ENCODE results near the gene RASA4B. TPM values are rescaled to one million over a fixed set of nuclear protein-coding genes. Genes with fewer than 3 reads are reported as not detected.
A peak's percentile ranks its signal among the peaks of the same experiment; 100 is the strongest.
"Not testable (repeated sequence)": the region's sequence is repeated elsewhere in the genome, so short reads cannot be mapped to it uniquely, and the experiment has no call there.

Gene RASA4B
- total RNA-seq, 1 experiment from 2014 or later: 6.0 TPM

GRCh38 chr7:102493220-102493935 lies 24.2 kb downstream of the RASA4B start:
- H3K79me2 ChIP-seq (ENCODE audit: insufficient read depth, low read length); H3K36me3 ChIP-seq (ENCODE audit: control insufficient read depth in 1 of 2, insufficient read depth in 2 of 2, low read length in 2 of 2); intact Hi-C loops (cut with micrococcal nuclease); H3K9ac ChIP-seq (ENCODE audit: low read length); H3K4me1 ChIP-seq (ENCODE audit: control insufficient read depth in 1 of 2, insufficient read depth in 2 of 2, low read length in 2 of 2); H3K9me3 ChIP-seq (ENCODE audit: control insufficient read depth in 1 of 2, insufficient read depth in 1 of 2, low read depth in 1 of 2, low read length in 2 of 2); H3K27me3 ChIP-seq (ENCODE audit: insufficient read depth, low read length); H2AFZ ChIP-seq (ENCODE audit: low read depth, low read length, poor library complexity, severe bottlenecking); CTCF ChIA-PET; BruUV-seq (replicated peaks); H3K4me2 ChIP-seq (ENCODE audit: low read length); POLR2A ChIA-PET; H3K27ac ChIP-seq (ENCODE audit: low read depth, low read length); DNase-seq (ENCODE audit: low read depth, low spot score); H3K9me2 ChIP-seq (ENCODE audit: insufficient read depth); H4K20me1 ChIP-seq (ENCODE audit: insufficient read depth); H3K4me3 ChIP-seq (replicated peaks in 1 of 2; ENCODE audit: low read depth in 1 of 2, low read length in 2 of 2); RAD21 ChIA-PET (ENCODE audit: low non-redundant PET in 1 of 2, low total read pairs in 2 of 2, uncharacterized antibody in 2 of 2, unreplicated experiment in 2 of 2): not testable (repeated sequence)
- peak; percentile 61 for ATAC-seq

- CTCF ChIA-PET; H3K79me2 ChIP-seq (ENCODE audit: insufficient read depth, low read length); H3K4me3 ChIP-seq (replicated peaks in 1 of 2; ENCODE audit: low read depth in 1 of 2, low read length in 2 of 2); H3K4me2 ChIP-seq (ENCODE audit: low read length); H4K20me1 ChIP-seq (ENCODE audit: insufficient read depth); H3K27me3 ChIP-seq (ENCODE audit: insufficient read depth, low read length); H3K9ac ChIP-seq (ENCODE audit: low read length); DNase-seq (ENCODE audit: low read depth, low spot score); intact Hi-C loops (cut with micrococcal nuclease); H3K9me2 ChIP-seq (ENCODE audit: insufficient read depth); RAD21 ChIA-PET (ENCODE audit: low non-redundant PET in 1 of 2, low total read pairs in 2 of 2, uncharacterized antibody in 2 of 2, unreplicated experiment in 2 of 2); H3K36me3 ChIP-seq (ENCODE audit: control insufficient read depth in 1 of 2, insufficient read depth in 2 of 2, low read length in 2 of 2); BruUV-seq (replicated peaks); H3K4me1 ChIP-seq (ENCODE audit: control insufficient read depth in 1 of 2, insufficient read depth in 2 of 2, low read length in 2 of 2); H3K27ac ChIP-seq (ENCODE audit: low read depth, low read length); H3K9me3 ChIP-seq (ENCODE audit: control insufficient read depth in 1 of 2, insufficient read depth in 1 of 2, low read depth in 1 of 2, low read length in 2 of 2); H2AFZ ChIP-seq (ENCODE audit: low read depth, low read length, poor library complexity, severe bottlenecking); POLR2A ChIA-PET: not testable (repeated sequence)
- peak; percentile 95 for ATAC-seq
Observed at GRCh38 chr7:102490529-102491075, 27.0 kb downstream of the RASA4B start.

GRCh38 chr7:102484317-102484716 lies 33.3 kb downstream of the RASA4B start:
- intact Hi-C loops (cut with micrococcal nuclease): not testable (repeated sequence)

GRCh38 chr7:102481962-102482361 lies 35.6 kb downstream of the RASA4B start:
- H2AFZ ChIP-seq (ENCODE audit: low read depth, low read length, poor library complexity, severe bottlenecking); ATAC-seq; H3K9me2 ChIP-seq (ENCODE audit: insufficient read depth); H3K4me3 ChIP-seq (replicated peaks in 1 of 2; ENCODE audit: low read depth in 1 of 2, low read length in 2 of 2); H3K27me3 ChIP-seq (ENCODE audit: insufficient read depth, low read length); BruUV-seq (replicated peaks); H3K9me3 ChIP-seq (ENCODE audit: control insufficient read depth in 1 of 2, insufficient read depth in 1 of 2, low read depth in 1 of 2, low read length in 2 of 2); H3K4me1 ChIP-seq (ENCODE audit: control insufficient read depth in 1 of 2, insufficient read depth in 2 of 2, low read length in 2 of 2); POLR2A ChIA-PET; H3K4me2 ChIP-seq (ENCODE audit: low read length); CTCF ChIA-PET; DNase-seq (ENCODE audit: low read depth, low spot score); H4K20me1 ChIP-seq (ENCODE audit: insufficient read depth); RAD21 ChIA-PET (ENCODE audit: low non-redundant PET in 1 of 2, low total read pairs in 2 of 2, uncharacterized antibody in 2 of 2, unreplicated experiment in 2 of 2); H3K79me2 ChIP-seq (ENCODE audit: insufficient read depth, low read length); H3K36me3 ChIP-seq (ENCODE audit: control insufficient read depth in 1 of 2, insufficient read depth in 2 of 2, low read length in 2 of 2); H3K27ac ChIP-seq (ENCODE audit: low read depth, low read length); intact Hi-C loops (cut with micrococcal nuclease); H3K9ac ChIP-seq (ENCODE audit: low read length): not testable (repeated sequence)

More at GRCh38 chr7:102484317-102484716, 33.3 kb downstream of the RASA4B start:
- H3K9me3 ChIP-seq (ENCODE audit: control insufficient read depth in 1 of 2, insufficient read depth in 1 of 2, low read depth in 1 of 2, low read length in 2 of 2); H3K4me3 ChIP-seq (replicated peaks in 1 of 2; ENCODE audit: low read depth in 1 of 2, low read length in 2 of 2); H4K20me1 ChIP-seq (ENCODE audit: insufficient read depth); DNase-seq (ENCODE audit: low read depth, low spot score); H3K9me2 ChIP-seq (ENCODE audit: insufficient read depth); H3K4me2 ChIP-seq (ENCODE audit: low read length); RAD21 ChIA-PET (ENCODE audit: low non-redundant PET in 1 of 2, low total read pairs in 2 of 2, uncharacterized antibody in 2 of 2, unreplicated experiment in 2 of 2); H3K9ac ChIP-seq (ENCODE audit: low read length); CTCF ChIA-PET; H2AFZ ChIP-seq (ENCODE audit: low read depth, low read length, poor library complexity, severe bottlenecking); H3K36me3 ChIP-seq (ENCODE audit: control insufficient read depth in 1 of 2, insufficient read depth in 2 of 2, low read length in 2 of 2); H3K4me1 ChIP-seq (ENCODE audit: control insufficient read depth in 1 of 2, insufficient read depth in 2 of 2, low read length in 2 of 2); H3K27me3 ChIP-seq (ENCODE audit: insufficient read depth, low read length); BruUV-seq (replicated peaks); H3K79me2 ChIP-seq (ENCODE audit: insufficient read depth, low read length); POLR2A ChIA-PET; H3K27ac ChIP-seq (ENCODE audit: low read depth, low read length): not testable (repeated sequence)
- ATAC-seq: peak; percentile 70
